ENCODE measurements around the gene SNED1.

The SNED1 gene

DNA sequence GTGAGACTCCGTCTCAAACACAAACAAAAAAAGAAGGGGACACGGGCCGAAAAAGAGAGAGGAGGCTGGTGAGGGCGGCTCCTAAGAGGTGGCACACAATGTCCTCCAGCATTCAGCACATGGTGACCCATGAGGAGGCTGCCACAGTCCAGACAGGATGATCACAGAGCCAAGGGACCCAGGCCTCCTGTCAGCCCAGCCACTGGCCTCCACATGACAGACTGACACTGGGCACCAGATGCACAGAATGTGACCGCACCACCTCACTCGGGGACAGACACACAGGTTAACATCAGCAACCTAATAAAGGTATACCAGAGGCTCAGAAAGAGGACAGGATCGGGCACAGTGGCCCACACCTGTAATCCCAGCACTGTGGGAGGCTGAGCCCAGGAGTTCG, 129.8 kb downstream of the SNED1 start:
- Histone ChIP-seq H3K27me3 (replicated peaks; ENCODE audit: control insufficient read depth, insufficient read depth, low read length) (no peaks in the 10 kb centered on the region), H3K36me3 (ENCODE audit: control insufficient read depth, insufficient read depth, low read length) (peaks cover 18% of the 10 kb centered on the region), H3K4me3 (replicated peaks; ENCODE audit: low read depth, low read length) (no peak overlapping the region)
- TF ChIP-seq, protein P1, sequence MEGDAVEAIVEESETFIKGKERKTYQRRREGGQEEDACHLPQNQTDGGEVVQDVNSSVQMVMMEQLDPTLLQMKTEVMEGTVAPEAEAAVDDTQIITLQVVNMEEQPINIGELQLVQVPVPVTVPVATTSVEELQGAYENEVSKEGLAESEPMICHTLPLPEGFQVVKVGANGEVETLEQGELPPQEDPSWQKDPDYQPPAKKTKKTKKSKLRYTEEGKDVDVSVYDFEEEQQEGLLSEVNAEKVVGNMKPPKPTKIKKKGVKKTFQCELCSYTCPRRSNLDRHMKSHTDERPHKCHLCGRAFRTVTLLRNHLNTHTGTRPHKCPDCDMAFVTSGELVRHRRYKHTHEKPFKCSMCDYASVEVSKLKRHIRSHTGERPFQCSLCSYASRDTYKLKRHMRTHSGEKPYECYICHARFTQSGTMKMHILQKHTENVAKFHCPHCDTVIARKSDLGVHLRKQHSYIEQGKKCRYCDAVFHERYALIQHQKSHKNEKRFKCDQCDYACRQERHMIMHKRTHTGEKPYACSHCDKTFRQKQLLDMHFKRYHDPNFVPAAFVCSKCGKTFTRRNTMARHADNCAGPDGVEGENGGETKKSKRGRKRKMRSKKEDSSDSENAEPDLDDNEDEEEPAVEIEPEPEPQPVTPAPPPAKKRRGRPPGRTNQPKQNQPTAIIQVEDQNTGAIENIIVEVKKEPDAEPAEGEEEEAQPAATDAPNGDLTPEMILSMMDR (IDR thresholded peaks at IDR 0.05; ENCODE audit: insufficient read depth, low read length, poor library complexity, severe bottlenecking) = no peak
- no peak for DNase-seq (ENCODE audit: extremely low read depth, insufficient read length)

DNA sequence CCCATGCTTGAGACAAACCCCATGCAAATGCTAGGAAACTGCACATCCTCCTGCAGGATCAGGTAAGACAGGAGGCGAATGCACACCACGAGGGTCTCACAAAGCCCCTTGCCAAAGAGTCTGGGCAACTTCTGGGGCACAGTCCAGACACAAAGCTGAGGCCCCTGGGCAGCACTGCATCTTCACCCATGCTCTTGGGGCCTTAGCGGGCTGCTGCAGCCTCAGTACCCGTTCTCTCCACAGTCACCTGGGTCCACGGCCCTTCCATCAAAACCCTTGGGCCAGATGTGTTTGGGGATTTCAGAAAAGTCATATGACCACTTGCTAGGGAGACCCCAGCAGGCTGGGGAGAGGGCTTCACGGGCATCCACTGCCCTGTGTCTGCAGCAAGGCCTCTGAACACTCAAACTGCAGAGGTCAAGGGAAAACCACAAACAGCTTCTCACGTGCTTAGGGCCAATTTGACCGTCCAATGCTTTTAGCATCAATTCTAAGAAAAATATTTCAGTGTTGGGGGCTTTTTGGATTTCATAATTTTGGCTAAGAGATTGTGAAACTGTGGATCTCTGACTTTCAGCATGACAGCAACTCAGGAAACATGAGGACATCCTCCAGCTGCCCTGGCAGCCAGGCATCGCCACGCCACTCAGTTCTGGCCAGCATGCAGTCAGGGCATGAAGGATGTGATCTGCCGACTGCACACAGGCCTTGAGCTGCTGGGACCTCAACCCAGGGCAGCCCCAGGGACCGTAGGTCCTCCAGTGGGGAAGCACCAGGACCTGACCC, 130.9 kb downstream of the SNED1 start:
- H3K27me3 ChIP-seq (replicated peaks; ENCODE audit: control insufficient read depth, insufficient read depth, low read length) = no peaks in the 10 kb centered on the region
- TF ChIP-seq, protein P1 (IDR thresholded peaks at IDR 0.05; ENCODE audit: insufficient read depth, low read length, poor library complexity, severe bottlenecking) = no peak
- no peak overlapping the region for H3K4me3 ChIP-seq (replicated peaks; ENCODE audit: low read depth, low read length)
- H3K36me3 ChIP-seq (ENCODE audit: control insufficient read depth, insufficient read depth, low read length) = peaks cover 18% of the 10 kb centered on the region
- peak; percentile 49 for DNase-seq (ENCODE audit: extremely low read depth, insufficient read length)

DNA sequence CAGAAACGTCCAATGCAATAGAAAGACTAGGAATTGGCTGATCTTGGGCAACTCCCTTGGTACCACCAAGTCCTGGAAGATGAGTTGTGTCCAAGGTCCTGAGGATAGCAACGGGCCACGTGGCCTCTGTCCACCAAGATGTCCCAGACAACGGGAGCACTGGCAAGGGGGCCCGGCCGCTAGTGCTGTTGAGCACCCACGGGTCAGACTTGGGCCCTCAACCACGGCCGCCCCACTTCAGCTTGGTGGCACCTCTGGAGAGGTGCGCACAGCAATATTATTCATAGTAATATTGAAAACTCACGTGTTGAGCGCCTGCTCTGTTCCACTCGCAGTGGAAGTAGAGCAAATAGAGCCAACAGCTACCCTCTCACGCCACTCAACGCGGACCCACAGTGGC, 131.9 kb downstream of the SNED1 start:
- no peaks in the 10 kb centered on the region for H3K27me3 ChIP-seq (replicated peaks; ENCODE audit: control insufficient read depth, insufficient read depth, low read length)
- H3K4me3 ChIP-seq (replicated peaks; ENCODE audit: low read depth, low read length) = no peak overlapping the region
- H3K36me3 ChIP-seq (ENCODE audit: control insufficient read depth, insufficient read depth, low read length) = peaks cover 20% of the 10 kb centered on the region
- TF ChIP-seq, protein P1 (IDR thresholded peaks at IDR 0.05; ENCODE audit: insufficient read depth, low read length, poor library complexity, severe bottlenecking) = no peak
- no peak for DNase-seq (ENCODE audit: extremely low read depth, insufficient read length)

DNA sequence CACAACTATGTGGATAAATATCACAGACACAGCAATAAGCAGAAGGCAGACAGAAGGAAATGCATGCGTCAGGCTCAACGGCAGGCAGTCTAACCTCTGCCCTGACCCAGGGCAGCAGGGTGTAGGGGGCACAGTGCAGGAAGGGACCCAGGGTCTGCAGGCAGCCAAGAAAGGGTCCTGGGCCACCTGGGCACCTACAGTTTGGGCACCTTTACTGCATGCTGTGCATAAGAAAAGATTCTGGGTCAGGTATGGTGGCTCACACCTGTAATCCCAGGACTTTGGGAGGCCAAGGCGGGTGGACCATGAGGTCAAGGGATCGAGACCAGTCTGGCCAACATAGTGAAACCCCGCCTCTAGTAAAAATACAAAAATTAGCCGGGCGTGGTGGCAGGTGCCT, 133.1 kb downstream of the SNED1 start:
- peaks cover 20% of the 10 kb centered on the region for H3K36me3 ChIP-seq (ENCODE audit: control insufficient read depth, insufficient read depth, low read length)

DNA sequence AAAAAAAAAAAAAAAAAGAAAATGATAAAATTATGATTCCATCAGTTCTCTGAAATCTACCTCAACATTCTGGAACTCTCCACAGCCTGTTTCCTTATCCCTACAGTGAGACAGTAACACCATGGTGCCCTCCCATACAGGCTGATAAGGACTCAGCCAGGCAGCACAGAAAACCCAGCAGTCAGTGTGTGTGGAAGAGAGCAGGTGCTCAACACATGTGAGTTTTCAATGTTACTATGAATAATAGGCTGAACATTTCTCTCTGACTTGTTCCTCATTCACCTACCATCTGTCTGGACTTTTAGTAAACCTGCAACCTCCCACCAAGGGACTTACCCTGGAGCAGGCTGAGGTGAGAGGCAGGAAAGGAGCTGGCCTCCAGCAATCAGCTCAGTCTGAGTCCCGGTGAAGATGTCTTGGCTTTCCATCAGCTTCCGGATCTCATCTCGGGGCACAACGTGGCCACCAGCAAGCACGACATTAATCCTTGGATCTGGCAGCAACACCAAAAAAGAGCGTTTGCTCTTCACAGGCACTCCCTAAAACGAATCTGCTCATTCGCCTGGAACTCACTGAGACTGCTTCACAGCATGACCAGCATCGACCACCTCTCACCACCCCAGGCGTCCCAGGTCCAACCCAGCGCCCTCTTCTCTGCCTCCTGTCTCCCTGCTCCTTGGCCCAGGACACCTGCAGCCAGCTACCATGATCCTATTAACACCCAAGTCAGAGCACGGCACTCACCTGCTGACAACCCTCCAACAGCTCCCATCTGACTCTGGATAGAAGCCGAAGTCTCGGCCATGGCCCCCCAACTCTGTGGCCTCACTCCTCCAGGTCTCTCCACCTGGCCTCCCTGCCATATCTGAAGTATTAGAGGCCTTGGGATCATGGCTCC, 134.4 kb downstream of the SNED1 start:
- no peaks in the 10 kb centered on the region for H3K27me3 ChIP-seq (replicated peaks; ENCODE audit: control insufficient read depth, insufficient read depth, low read length)
- no peak for DNase-seq (ENCODE audit: extremely low read depth, insufficient read length)
- H3K36me3 ChIP-seq (ENCODE audit: control insufficient read depth, insufficient read depth, low read length) = peaks cover 25% of the 10 kb centered on the region

More for the DNA sequence above, 133.1 kb downstream of the SNED1 start:
- Histone ChIP-seq H3K27me3 (replicated peaks; ENCODE audit: control insufficient read depth, insufficient read depth, low read length) (no peaks in the 10 kb centered on the region), H3K4me3 (replicated peaks; ENCODE audit: low read depth, low read length) (no peak overlapping the region)
- TF ChIP-seq, protein P1 (IDR thresholded peaks at IDR 0.05; ENCODE audit: insufficient read depth, low read length, poor library complexity, severe bottlenecking) = no peak
- DNase-seq (ENCODE audit: extremely low read depth, insufficient read length) = no peak

More for the DNA sequence above, 134.4 kb downstream of the SNED1 start:
- TF ChIP-seq, protein P1 (IDR thresholded peaks at IDR 0.05; ENCODE audit: insufficient read depth, low read length, poor library complexity, severe bottlenecking) = no peak
- H3K4me3 ChIP-seq (replicated peaks; ENCODE audit: low read depth, low read length) = no peak overlapping the region

All from GM06990 (cell line).